ENCODE data around the gene KHK.
"Not testable (repeated sequence)": the region's sequence is repeated elsewhere in the genome, so short reads cannot be mapped to it uniquely, and the experiment has no call there.

The KHK gene

DNA sequence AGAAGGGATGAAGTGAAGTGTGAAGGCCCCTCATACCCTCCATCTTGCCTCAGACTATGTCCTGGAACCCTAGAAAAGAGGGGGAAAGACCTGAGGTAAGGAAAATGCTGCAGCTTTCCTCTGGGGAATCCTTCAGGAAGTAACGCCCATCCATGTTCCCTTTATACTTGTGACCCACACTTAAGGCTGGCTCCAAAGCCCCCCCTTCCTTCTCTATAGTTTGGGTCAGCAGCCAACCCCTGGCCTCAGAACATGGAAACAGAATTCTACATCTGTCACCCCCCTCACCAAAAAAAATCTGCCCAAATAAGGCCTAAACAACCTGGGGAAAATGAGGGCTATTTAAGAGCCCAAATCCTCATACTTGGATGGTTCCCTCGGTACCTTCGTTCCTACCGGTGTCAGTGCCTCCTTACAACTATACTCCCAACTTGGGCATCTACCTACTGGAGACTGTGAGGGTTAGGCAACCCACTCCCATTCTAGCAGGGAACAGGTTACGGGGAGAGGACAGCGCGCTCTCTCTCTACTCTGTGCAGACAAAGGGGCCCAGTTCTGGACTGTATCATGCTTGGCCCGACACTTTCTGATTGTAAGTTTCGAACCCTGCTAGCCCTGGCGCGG is 15.8 kb upstream of the KHK start:
- TF ChIP-seq, protein P1, sequence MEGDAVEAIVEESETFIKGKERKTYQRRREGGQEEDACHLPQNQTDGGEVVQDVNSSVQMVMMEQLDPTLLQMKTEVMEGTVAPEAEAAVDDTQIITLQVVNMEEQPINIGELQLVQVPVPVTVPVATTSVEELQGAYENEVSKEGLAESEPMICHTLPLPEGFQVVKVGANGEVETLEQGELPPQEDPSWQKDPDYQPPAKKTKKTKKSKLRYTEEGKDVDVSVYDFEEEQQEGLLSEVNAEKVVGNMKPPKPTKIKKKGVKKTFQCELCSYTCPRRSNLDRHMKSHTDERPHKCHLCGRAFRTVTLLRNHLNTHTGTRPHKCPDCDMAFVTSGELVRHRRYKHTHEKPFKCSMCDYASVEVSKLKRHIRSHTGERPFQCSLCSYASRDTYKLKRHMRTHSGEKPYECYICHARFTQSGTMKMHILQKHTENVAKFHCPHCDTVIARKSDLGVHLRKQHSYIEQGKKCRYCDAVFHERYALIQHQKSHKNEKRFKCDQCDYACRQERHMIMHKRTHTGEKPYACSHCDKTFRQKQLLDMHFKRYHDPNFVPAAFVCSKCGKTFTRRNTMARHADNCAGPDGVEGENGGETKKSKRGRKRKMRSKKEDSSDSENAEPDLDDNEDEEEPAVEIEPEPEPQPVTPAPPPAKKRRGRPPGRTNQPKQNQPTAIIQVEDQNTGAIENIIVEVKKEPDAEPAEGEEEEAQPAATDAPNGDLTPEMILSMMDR (IDR thresholded peaks at IDR 0.05; ENCODE audit: insufficient read depth, low read depth, low read length, missing control alignments) = no peak
- DNase-seq (ENCODE audit: low read depth) = no peak

DNA sequence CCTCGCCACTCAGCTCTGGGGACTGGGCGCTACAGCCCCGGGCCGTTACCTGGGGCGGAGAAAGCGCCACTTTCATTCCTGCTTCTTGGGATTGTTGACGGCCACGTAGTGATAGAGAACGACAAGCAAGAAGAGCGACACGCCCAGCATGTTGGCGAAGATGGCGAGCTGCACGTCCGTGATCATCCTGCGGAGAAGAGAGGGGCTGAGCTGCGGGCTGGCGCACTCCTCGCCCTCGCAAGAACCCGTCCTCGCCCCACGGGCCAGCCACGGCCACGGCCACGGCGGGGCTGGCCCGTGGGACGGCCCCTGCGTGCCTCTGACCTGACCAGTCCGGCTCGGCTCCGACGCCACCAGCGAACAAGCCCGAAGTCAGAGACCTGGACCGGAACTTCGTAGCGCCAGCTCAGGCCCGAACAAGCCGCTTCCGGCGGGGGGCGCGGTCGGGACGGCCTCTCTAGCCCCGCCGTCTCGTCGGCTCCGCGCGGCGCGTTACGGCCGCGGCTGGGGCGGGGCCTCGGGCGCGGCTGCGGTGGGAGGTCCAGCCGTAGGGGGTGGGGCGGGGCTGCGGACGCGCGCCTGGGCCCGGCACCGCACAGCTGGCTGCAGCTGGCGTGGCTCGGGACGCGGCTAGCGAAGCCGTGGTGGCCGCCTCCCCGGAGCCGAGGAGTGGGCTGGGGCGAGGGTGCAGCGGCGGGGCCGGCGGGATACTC is 15.1 kb upstream of the KHK start, which contains the start of gene OST4:
TSS of gene OST4 (minus strand) at position 378 of the 713 bp plus-strand sequence.
- peak; percentile 96 for DNase-seq (ENCODE audit: low read depth)

More for the DNA sequence above, 15.8 kb upstream of the KHK start:
- H3K4me3 ChIP-seq (ENCODE audit: low read depth, low read length) = peak overlapping the region; percentile 70

DNA sequence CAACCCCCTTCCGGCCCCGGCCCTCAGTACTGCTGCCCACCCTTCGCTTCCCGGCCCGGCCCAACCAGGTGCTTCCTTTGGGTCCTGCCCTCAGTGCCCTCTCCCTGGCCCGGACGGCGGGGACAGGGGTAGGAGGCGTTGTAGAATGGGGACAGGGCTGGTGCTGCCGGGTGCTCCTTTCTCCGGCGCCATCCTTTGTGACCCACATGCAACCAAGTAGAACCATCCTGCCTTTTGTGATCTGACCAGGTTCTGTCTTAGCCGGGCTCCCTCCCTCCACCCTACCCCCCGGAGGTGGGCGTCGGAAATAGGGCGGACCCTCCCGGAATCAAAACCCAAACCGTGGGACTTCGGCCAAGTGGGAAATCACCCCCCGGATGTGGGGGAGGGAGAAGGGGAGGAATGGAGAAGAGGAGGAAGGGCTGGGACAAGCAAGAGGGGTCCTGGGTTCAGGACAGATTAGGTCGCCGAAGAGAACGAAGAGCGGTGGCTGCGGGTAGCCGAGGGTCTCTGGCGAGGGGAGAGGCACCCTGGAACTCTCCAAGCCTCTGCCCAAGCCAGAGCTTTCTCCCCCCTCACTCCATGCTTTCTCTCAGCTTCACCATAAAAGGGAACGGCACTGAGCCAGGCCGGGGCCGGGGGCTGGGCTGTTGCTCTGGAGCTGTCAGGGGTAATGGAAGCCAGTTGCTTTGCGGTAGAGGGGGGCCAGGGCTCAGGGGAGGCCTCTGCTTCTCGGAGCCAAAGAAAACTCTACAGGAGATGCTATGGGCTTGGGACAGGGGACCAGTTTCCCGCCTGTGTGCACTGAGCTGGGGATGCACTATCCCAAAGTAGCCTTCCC is 14.4 kb upstream of the KHK start:
- TF ChIP-seq, protein P1 (IDR thresholded peaks at IDR 0.05; ENCODE audit: insufficient read depth, low read depth, low read length, missing control alignments) = no peak
- DNase-seq (ENCODE audit: low read depth) = peak; percentile 69
- H3K4me3 ChIP-seq (ENCODE audit: low read depth, low read length) = peak overlapping the region; percentile 73

More for the DNA sequence above, 15.1 kb upstream of the KHK start, which contains the start of gene OST4:
- TF ChIP-seq, protein P1 (IDR thresholded peaks at IDR 0.05; ENCODE audit: insufficient read depth, low read depth, low read length, missing control alignments) = no peak
- H3K4me3 ChIP-seq (ENCODE audit: low read depth, low read length) = peak within 1 kb of the TSS; percentile 73

DNA sequence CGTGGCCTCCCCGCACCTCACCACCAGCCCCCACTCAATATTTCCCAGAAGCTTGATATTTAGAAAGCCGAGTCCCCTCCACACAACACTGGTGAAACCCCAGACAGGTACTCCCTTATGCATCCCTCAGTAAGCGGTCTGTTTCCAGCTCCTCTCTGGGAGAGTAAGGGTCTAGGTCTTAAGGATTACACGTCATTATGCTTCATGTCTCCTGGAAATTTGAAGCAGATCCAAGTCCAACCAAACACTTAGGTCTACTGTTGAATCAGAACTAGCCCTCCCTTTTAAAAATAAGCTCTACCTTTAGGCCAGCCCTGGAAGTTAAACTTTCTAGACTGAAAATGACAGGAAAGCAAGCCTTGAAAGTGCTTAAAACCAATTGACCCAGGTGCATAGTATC is 13.7 kb upstream of the KHK start:
- no peak for DNase-seq (ENCODE audit: low read depth)
- TF ChIP-seq, protein P1 (IDR thresholded peaks at IDR 0.05; ENCODE audit: insufficient read depth, low read depth, low read length, missing control alignments) = no peak
- peak overlapping the region; percentile 73 for H3K4me3 ChIP-seq (ENCODE audit: low read depth, low read length)

DNA sequence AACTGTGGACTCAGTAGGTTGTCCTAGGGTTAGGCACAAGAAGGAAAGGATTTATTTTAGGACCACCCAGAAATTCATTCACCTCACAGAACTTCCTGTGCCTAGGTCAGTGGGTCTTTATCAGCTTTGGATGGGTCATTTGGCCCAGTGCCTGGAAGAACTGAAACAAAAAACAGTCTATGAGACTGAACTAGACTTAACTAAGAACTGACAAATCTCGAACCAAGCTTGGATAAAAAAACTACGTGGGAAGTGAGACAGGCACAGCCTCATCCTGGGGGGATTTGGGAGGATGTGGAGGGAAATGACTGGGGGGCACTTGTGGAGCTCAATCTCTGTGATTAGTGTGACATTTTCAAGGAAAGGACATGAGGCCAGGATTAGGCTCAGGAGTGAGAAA is 12.8 kb upstream of the KHK start:
- DNase-seq (ENCODE audit: low read depth) = no peak
- no peak overlapping the region for H3K4me3 ChIP-seq (ENCODE audit: low read depth, low read length)
- TF ChIP-seq, protein P1 (IDR thresholded peaks at IDR 0.05; ENCODE audit: insufficient read depth, low read depth, low read length, missing control alignments) = no peak

DNA sequence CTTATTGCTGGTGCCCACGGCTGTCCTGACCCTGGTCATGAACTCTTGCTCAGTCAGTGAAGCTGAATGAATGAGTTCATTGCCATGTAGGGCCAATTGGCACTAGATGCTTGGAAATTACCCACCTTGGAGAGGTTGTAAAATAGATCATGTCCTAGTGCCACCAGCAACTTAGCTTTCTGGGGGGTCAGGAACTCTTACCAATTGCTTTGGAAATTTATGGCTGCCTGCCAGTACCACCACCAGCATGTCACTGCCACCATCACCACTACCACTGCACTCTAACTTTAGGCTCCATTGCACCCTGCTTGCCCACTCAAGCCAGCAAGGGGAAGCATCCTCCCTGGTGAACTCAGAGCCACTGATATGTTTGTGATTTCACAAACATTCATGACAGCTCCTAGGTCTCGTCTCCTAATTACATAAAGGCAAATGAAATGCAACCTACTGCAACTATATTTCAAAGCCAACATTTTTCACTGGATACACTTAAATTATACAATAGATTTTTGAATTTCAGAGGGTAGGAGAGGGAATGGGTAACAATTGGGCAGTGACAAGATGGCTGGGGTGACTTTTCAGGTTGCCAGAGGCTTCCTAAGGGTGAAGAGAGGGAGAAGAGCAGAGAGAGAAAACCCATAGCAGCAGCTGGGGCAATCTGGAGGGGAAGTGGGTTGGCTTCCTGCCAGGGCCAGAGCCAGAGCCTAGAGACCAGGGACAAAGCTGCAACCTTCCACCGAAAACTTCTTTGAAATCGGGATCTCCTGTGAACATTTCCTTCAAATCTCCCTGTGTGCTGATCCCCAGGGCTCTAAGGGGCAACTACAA is 11.6 kb upstream of the KHK start:
- H3K4me3 ChIP-seq (ENCODE audit: low read depth, low read length) = no peak overlapping the region
- TF ChIP-seq, protein P1 (IDR thresholded peaks at IDR 0.05; ENCODE audit: insufficient read depth, low read depth, low read length, missing control alignments) = no peak
- DNase-seq (ENCODE audit: low read depth) = peak; percentile 82

DNA sequence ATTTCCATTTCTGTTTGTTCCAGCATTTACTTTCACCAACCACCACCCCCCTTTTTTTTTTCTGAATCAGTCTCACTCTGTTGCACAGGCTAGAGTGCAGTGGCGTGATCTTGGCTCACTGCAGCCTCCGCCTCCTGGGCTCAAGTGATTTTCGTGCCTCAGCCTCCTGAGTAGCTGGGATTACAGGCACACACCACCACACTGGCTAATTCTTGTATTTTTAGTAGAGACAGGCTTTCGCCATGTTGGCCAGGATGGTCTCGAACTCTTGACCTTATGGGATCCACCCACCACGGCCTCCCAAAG is 11.1 kb upstream of the KHK start:
- not testable (repeated sequence) for H3K4me3 ChIP-seq (ENCODE audit: low read depth, low read length); DNase-seq (ENCODE audit: low read depth)
